Urothelium cell line (cell line): ENCODE data around the gene FOXA3.
"Not testable (repeated sequence)": the region's sequence is repeated elsewhere in the genome, so short reads cannot be mapped to it uniquely, and the experiment has no call there.

Experiments
- DNase-seq: peaks from one replicate; pipeline ENCODE4 v3.0.0; 2011; ENCODE audit warnings: low spot score, mixed read lengths
- FAIRE-seq: peaks from 2 replicates; lab custom pipeline; 2011; peaks lifted over from hg19 to GRCh38; lab: Jason Lieb, UNC

The FOXA3 gene

GRCh38 chr19:45827459-45828093 lies 36.5 kb upstream of the FOXA3 start:
- FAIRE-seq, result no peak
- DNase-seq, result no peak

GRCh38 chr19:45828523-45828922 lies 35.6 kb upstream of the FOXA3 start:
- FAIRE-seq, result no peak
- DNase-seq, result no peak

GRCh38 chr19:45828945-45829344 lies 35.2 kb upstream of the FOXA3 start:
- no peak for FAIRE-seq
- no peak for DNase-seq

GRCh38 chr19:45834970-45835369 lies 29.2 kb upstream of the FOXA3 start:
- no peak for FAIRE-seq

GRCh38 chr19:45842198-45842597 lies 21.9 kb upstream of the FOXA3 start:
- no peak for FAIRE-seq
- no peak for DNase-seq

More at GRCh38 chr19:45834970-45835369, 29.2 kb upstream of the FOXA3 start:
- DNase-seq, result no peak

GRCh38 chr19:45847663-45848062 lies 16.5 kb upstream of the FOXA3 start:
- DNase-seq, result no peak
- FAIRE-seq, result no peak

- no peak for DNase-seq
- FAIRE-seq, result no peak
These were observed 15.2 kb upstream of the FOXA3 start for GRCh38 chr19:45848922-45849321.

- DNase-seq (no peak), FAIRE-seq (no peak)
These were observed 11.9 kb upstream of the FOXA3 start for GRCh38 chr19:45852145-45852750.

- DNase-seq (no peak), FAIRE-seq (no peak)
These were observed 11.1 kb upstream of the FOXA3 start for GRCh38 chr19:45852983-45853382.

- FAIRE-seq (no peak), DNase-seq (no peak)
These were observed 9.9 kb upstream of the FOXA3 start for GRCh38 chr19:45854167-45854778.

- DNase-seq (no peak), FAIRE-seq (no peak)
These were observed 3.5 kb upstream of the FOXA3 start for GRCh38 chr19:45860359-45861259.

GRCh38 chr19:45862271-45862563 lies 1.9 kb upstream of the FOXA3 start:
- FAIRE-seq (no peak), DNase-seq (no peak)

GRCh38 chr19:45862564-45863334 lies 1.4 kb upstream of the FOXA3 start, which contains the start of gene SYMPK:
SYMPK (minus strand) TSS chr19:45863147; CDS start chr19:45854495, 8,652 bp downstream.
- FAIRE-seq (peak; percentile 94), DNase-seq (peak; percentile 100)

- no peak for DNase-seq
- no peak for FAIRE-seq
These were observed 739 bp upstream of the FOXA3 start for GRCh38 chr19:45863335-45863839.

GRCh38 chr19:45864629-45865082 lies 530 bp downstream of the FOXA3 start:
- DNase-seq (no peak), FAIRE-seq (no peak)

GRCh38 chr19:45865269-45865948 lies 1.3 kb downstream of the FOXA3 start:
- FAIRE-seq (no peak), DNase-seq (no peak)

GRCh38 chr19:45866400-45867176 lies 2.5 kb downstream of the FOXA3 start:
- FAIRE-seq, result no peak
- no peak for DNase-seq

GRCh38 chr19:45867241-45867640 lies 3.1 kb downstream of the FOXA3 start:
- not testable (repeated sequence) for DNase-seq, FAIRE-seq

- DNase-seq, result no peak
- no peak for FAIRE-seq
These were observed 6.7 kb downstream of the FOXA3 start for GRCh38 chr19:45870798-45871197.
